ENCODE data around the gene FBN2.

- TF ChIP-seq GATA2 (IDR thresholded peaks at IDR 0.05; ENCODE audit: low read depth, low read length) (no peak), GATA3 (IDR thresholded peaks at IDR 0.05; ENCODE audit: low read depth, low read length) (no peak)
Measured at GRCh38 chr5:128535251-128535650, 2.8 kb downstream of the FBN2 start.

Data from SH-SY5Y (cell line).